WTC11 (cell line): ENCODE measurements around the gene TGM1. TPM values are rescaled to one million over a fixed set of nuclear protein-coding genes. Genes with fewer than 3 reads are reported as not detected.
A peak's percentile ranks its signal among the peaks of the same experiment; 100 is the strongest.

ENCODE experiments used
- ATAC-seq: fragments of 200-7000 bp; cut with Tn5 transposase; 2 replicates; pipeline ENCODE4 v1.10.0; 2021; ENCODE audit warnings: mild to moderate bottlenecking, moderate library complexity
- CTCF ChIA-PET: fragments of 300-600 bp; sonication (Branson Sonifier 250); formaldehyde crosslinking; loops from one replicate; lab custom pipeline; 2021; ENCODE audit warnings: antibody characterized with exemption; lab: Charles Lee
- POLR2A ChIA-PET: fragments of 350-600 bp; sonication (Branson Sonifier 250); formaldehyde crosslinking; loops from one replicate; lab custom pipeline; 2021; ENCODE audit warnings: antibody characterized with exemption; lab: Charles Lee
- DNase-seq: peaks from one replicate; pipeline ENCODE4 v3.0.0; 2021; ENCODE audit warnings: low spot score
- H3K27ac Mint-ChIP-seq: 2 replicates; pipeline ENCODE4 v1.8.0; 2021; ENCODE audit warnings: mixed read lengths
- H3K27me3 Mint-ChIP-seq: 2 replicates; pipeline ENCODE4 v1.8.0; 2021; ENCODE audit warnings: low read depth, mild to moderate bottlenecking, moderate library complexity, mixed read lengths
- H3K36me3 Mint-ChIP-seq: 2 replicates; pipeline ENCODE4 v1.8.0; 2021; ENCODE audit warnings: mixed read lengths
- H3K4me1 Mint-ChIP-seq: 2 replicates; pipeline ENCODE4 v1.8.0; 2022; ENCODE audit warnings: mixed read lengths
- H3K4me3 Mint-ChIP-seq: 2 replicates; pipeline ENCODE4 v1.8.0; 2021; ENCODE audit warnings: mild to moderate bottlenecking, moderate library complexity, mixed read lengths
- H3K9me3 Mint-ChIP-seq: 2 replicates; pipeline ENCODE4 v1.8.0; 2021; ENCODE audit warnings: mixed read lengths
- CREB1 ChIP-seq: sonication (generic); formaldehyde crosslinking; IDR thresholded peaks from 2 replicates; pipeline ENCODE4 v1.8.0; 2023; ENCODE audit warnings: mild to moderate bottlenecking, missing genetic modification reagents
- ESRRA ChIP-seq: sonication (generic); formaldehyde crosslinking; IDR thresholded peaks from 2 replicates; pipeline ENCODE4 v1.8.1; 2022; ENCODE audit warnings: mild to moderate bottlenecking, missing genetic modification reagents, borderline replicate concordance
- ETV6 ChIP-seq: sonication (generic); formaldehyde crosslinking; IDR thresholded peaks from 2 replicates; pipeline ENCODE4 v1.8.1; 2022; ENCODE audit warnings: mild to moderate bottlenecking, missing genetic modification reagents
- JUN ChIP-seq: sonication (generic); formaldehyde crosslinking; IDR thresholded peaks from 2 replicates; pipeline ENCODE4 v1.8.0; 2023; ENCODE audit warnings: mild to moderate bottlenecking, missing genetic modification reagents
- KAT7 ChIP-seq: sonication (generic); formaldehyde crosslinking; IDR thresholded peaks from 2 replicates; pipeline ENCODE4 v1.8.1; 2023; ENCODE audit warnings: missing genetic modification reagents, mild to moderate bottlenecking, borderline replicate concordance
- RELA ChIP-seq: sonication (generic); formaldehyde crosslinking; IDR thresholded peaks from 2 replicates; pipeline ENCODE4 v1.8.1; 2022; ENCODE audit warnings: missing genetic modification reagents, mild to moderate bottlenecking, borderline replicate concordance
- RORB ChIP-seq: fragments of 250-450 bp; sonication (Bioruptor Pico); IDR thresholded peaks from 2 replicates; pipeline ENCODE4 v1.9.0; 2021; ENCODE audit warnings: mild to moderate bottlenecking
- SMAD3 ChIP-seq: sonication (generic); formaldehyde crosslinking; IDR thresholded peaks from 2 replicates; pipeline ENCODE4 v1.8.0; 2022; ENCODE audit warnings: missing genetic modification reagents, mild to moderate bottlenecking, borderline replicate concordance
- SP1 ChIP-seq: sonication (generic); formaldehyde crosslinking; conservative IDR thresholded peaks from 2 replicates; pipeline ENCODE4 v1.8.1; 2022; ENCODE audit warnings: missing genetic modification reagents
- TP53 ChIP-seq: sonication (generic); formaldehyde crosslinking; IDR thresholded peaks from 2 replicates; pipeline ENCODE4 v1.8.1; 2023; ENCODE audit warnings: mild to moderate bottlenecking, missing genetic modification reagents
- ZNF138 ChIP-seq: sonication (generic); formaldehyde crosslinking; conservative IDR thresholded peaks from 2 replicates; pipeline ENCODE4 v1.8.1; 2022; ENCODE audit warnings: mild to moderate bottlenecking, moderate library complexity, missing genetic modification reagents
- ZNF232 ChIP-seq: sonication (generic); formaldehyde crosslinking; IDR thresholded peaks from 2 replicates; pipeline ENCODE4 v1.8.0; 2022; ENCODE audit warnings: mild to moderate bottlenecking, missing genetic modification reagents
- ZNF317 ChIP-seq: sonication (generic); formaldehyde crosslinking; IDR thresholded peaks from 2 replicates; pipeline ENCODE4 v1.8.1; 2023; ENCODE audit warnings: low read depth, mild to moderate bottlenecking, moderate library complexity, missing genetic modification reagents, borderline replicate concordance
- ZNF396 ChIP-seq: fragments of 250-450 bp; sonication (Bioruptor Pico); IDR thresholded peaks from 2 replicates; pipeline ENCODE4 v1.8.0; 2021; ENCODE audit warnings: mild to moderate bottlenecking, moderate library complexity, borderline replicate concordance
- total RNA-seq: library from RNA; stranded (reverse); gene quantifications from 3 replicates; pipeline ENCODE4 v1.2.3, GENCODE V29; 2021
- TF ChIP-seq, protein P1 (sequence below): sonication (generic); formaldehyde crosslinking; IDR thresholded peaks from 2 replicates; pipeline ENCODE4 v1.8.0; 2023; ENCODE audit warnings: mild to moderate bottlenecking, missing genetic modification reagents
- TF ChIP-seq, protein P2 (sequence below): sonication (generic); formaldehyde crosslinking; IDR thresholded peaks from 2 replicates; pipeline ENCODE4 v1.8.0; 2022; ENCODE audit warnings: mild to moderate bottlenecking, missing genetic modification reagents
- TF ChIP-seq, protein P3 (sequence below): sonication (generic); formaldehyde crosslinking; IDR thresholded peaks from 2 replicates; pipeline ENCODE4 v1.8.1; 2023; ENCODE audit warnings: mild to moderate bottlenecking, missing genetic modification reagents, moderate library complexity
- TF ChIP-seq, protein P4 (sequence below): fragments of 250-450 bp; sonication (Bioruptor Pico); IDR thresholded peaks from 2 replicates; pipeline ENCODE4 v1.8.0; 2021; ENCODE audit warnings: mild to moderate bottlenecking
- TF ChIP-seq, protein P5 (sequence below): fragments of 250-450 bp; sonication (Bioruptor Pico); IDR thresholded peaks from 2 replicates; pipeline ENCODE4 v2.1.2; 2022; ENCODE audit warnings: mild to moderate bottlenecking, moderate library complexity
- TF ChIP-seq, protein P6 (sequence below): sonication (generic); formaldehyde crosslinking; IDR thresholded peaks from 2 replicates; pipeline ENCODE4 v1.8.1; 2023; ENCODE audit warnings: mild to moderate bottlenecking, missing genetic modification reagents, borderline replicate concordance
- TF ChIP-seq, protein P7 (sequence below): sonication (generic); formaldehyde crosslinking; IDR thresholded peaks from 2 replicates; pipeline ENCODE4 v1.8.0; 2023; ENCODE audit warnings: missing genetic modification reagents

The TGM1 gene
- total RNA-seq, 1 experiment from 2014 or later = 5.2 TPM

DNA sequence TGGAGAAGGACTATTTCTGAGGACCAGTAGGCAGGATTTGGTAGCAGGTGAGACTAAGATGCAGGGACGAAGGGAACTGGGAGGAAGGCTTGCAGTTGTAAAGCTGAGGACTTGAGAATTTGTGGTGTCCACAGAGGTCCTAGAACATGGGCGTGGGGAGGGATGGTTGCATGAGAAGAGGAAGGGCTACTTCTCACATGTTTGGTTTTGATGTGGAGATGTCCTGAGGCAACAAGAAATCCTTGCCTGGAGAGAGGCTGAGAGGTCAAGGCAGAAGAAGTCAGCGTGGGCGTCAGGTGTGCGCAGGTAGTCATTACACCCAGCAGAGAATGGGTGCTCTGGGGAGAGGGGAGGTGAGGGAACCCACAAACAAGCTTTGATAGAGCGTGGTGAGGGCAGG lies 14.1 kb upstream of the TGM1 start:
- Mint-ChIP-seq H3K4me1 (peaks cover 12% of the 10 kb centered on the region), H3K27me3 (no peaks in the 10 kb centered on the region), H3K9me3 (no peaks in the 10 kb centered on the region), H3K27ac (no peak overlapping the region), H3K36me3 (no peaks in the 10 kb centered on the region), H3K4me3 (no peak overlapping the region)
- ChIA-PET CTCF (interaction anchor here (1.3 to 3.9 kb wide), 3 partner anchors 20 to 35 kb away, joined by 4 to 28 read pairs (median 12); partner anchors contain the start of genes DHRS1, NOP9 and TINF2), POLR2A (no interaction called here)
- TF ChIP-seq RELA (CRISPR knock-in tag) (no peak), ZNF396 (CRISPR knock-in tag) (no peak), CREB1 (no peak), ZNF317 (CRISPR knock-in tag) (no peak), SMAD3 (CRISPR knock-in tag) (no peak)
- DNase-seq (no peak), ATAC-seq (no peak)

DNA sequence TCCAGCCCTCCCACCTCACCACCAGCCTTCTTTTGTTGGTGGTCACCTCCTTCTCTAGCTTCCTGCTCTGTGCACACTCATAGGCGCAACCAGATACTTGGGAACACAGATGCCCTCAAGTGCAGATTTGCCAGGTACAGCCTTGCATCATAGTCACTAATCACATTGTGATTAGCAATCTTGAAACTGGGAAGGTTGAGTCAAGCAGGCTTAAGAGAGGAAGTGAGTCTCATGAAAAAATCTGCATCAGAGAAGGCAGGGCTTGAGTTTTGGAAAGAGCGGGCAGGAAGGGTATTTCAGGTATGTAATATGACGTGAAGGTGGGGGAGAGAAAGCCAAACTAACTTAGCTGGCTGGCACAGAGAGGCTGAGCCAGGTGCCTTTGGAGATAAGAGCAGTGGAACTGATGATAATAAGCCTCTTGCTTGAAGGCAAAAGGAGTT lies 11.1 kb upstream of the TGM1 start:
- H3K9me3 Mint-ChIP-seq = no peaks in the 10 kb centered on the region
- POLR2A ChIA-PET = interaction anchor here (1.0 kb wide), 1 partner anchor 32 kb away, joined by 3 read pairs; the partner anchor contains the start of gene TINF2
- no peaks in the 10 kb centered on the region for H3K27me3 Mint-ChIP-seq
- no peaks in the 10 kb centered on the region for H3K36me3 Mint-ChIP-seq
- DNase-seq (no peak), ATAC-seq (no peak)
- H3K27ac Mint-ChIP-seq = peak overlapping the region; percentile 52
- peaks cover 16% of the 10 kb centered on the region for H3K4me1 Mint-ChIP-seq
- CTCF ChIA-PET = interaction anchor here (0.8 to 3.9 kb wide), 9 partner anchors 9 to 157 kb away, joined by 3 to 28 read pairs (median 5); partner anchors contain the start of genes CIDEB, DHRS1, MDP1 and NOP9
- 0 out of 2 replicates have a peak overlapping the region, but pooled peaks have one; percentile 6 for H3K4me3 Mint-ChIP-seq
- TF ChIP-seq RORB = no peak
- TF ChIP-seq TP53 (CRISPR knock-in tag) = no peak
- no peak for TF ChIP-seq ZNF138
- TF ChIP-seq, protein P1, sequence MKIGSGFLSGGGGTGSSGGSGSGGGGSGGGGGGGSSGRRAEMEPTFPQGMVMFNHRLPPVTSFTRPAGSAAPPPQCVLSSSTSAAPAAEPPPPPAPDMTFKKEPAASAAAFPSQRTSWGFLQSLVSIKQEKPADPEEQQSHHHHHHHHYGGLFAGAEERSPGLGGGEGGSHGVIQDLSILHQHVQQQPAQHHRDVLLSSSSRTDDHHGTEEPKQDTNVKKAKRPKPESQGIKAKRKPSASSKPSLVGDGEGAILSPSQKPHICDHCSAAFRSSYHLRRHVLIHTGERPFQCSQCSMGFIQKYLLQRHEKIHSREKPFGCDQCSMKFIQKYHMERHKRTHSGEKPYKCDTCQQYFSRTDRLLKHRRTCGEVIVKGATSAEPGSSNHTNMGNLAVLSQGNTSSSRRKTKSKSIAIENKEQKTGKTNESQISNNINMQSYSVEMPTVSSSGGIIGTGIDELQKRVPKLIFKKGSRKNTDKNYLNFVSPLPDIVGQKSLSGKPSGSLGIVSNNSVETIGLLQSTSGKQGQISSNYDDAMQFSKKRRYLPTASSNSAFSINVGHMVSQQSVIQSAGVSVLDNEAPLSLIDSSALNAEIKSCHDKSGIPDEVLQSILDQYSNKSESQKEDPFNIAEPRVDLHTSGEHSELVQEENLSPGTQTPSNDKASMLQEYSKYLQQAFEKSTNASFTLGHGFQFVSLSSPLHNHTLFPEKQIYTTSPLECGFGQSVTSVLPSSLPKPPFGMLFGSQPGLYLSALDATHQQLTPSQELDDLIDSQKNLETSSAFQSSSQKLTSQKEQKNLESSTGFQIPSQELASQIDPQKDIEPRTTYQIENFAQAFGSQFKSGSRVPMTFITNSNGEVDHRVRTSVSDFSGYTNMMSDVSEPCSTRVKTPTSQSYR = no peak
- TF ChIP-seq ZNF232 = no peak
- no peak for TF ChIP-seq SP1 (CRISPR knock-in tag)
- TF ChIP-seq, protein P2, sequence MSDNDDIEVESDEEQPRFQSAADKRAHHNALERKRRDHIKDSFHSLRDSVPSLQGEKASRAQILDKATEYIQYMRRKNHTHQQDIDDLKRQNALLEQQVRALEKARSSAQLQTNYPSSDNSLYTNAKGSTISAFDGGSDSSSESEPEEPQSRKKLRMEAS (CRISPR knock-in tag) = no peak
- TF ChIP-seq, protein P3, sequence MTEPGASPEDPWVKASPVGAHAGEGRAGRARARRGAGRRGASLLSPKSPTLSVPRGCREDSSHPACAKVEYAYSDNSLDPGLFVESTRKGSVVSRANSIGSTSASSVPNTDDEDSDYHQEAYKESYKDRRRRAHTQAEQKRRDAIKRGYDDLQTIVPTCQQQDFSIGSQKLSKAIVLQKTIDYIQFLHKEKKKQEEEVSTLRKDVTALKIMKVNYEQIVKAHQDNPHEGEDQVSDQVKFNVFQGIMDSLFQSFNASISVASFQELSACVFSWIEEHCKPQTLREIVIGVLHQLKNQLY (CRISPR knock-in tag) = no peak
- TF ChIP-seq ETV6 (CRISPR knock-in tag) = no peak
- TF ChIP-seq, protein P4, sequence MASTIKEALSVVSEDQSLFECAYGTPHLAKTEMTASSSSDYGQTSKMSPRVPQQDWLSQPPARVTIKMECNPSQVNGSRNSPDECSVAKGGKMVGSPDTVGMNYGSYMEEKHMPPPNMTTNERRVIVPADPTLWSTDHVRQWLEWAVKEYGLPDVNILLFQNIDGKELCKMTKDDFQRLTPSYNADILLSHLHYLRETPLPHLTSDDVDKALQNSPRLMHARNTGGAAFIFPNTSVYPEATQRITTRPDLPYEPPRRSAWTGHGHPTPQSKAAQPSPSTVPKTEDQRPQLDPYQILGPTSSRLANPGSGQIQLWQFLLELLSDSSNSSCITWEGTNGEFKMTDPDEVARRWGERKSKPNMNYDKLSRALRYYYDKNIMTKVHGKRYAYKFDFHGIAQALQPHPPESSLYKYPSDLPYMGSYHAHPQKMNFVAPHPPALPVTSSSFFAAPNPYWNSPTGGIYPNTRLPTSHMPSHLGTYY = no peak
- no peak for TF ChIP-seq JUN

DNA sequence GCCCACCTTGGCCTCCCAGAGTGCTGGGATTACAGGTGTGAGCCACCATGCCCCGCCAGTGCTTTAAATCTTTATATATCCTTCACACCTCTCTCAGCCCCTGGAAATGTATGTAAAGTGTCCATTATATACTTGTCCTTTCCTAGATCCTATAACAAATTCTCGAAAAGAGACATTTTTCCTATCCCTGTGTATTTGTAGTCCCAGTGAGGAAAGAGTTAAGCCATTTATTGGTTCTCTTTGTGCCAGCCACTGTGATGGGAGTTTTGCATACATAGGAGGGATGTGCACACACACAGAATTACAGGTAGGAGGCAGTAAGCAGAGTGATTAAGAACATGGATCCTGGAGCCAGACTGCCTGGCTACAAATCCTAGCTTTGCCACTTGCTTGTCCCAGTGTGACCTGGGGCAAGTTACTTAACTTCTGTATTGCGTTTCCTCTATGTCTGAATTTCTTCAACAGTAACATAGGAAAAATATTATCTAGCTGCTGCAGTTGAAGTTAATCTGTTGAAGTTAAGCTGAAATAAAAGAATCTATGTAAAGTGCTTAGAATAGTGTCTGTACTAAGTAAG lies 10.5 kb upstream of the TGM1 start:
- no peak for DNase-seq
- Mint-ChIP-seq H3K4me1 (peaks cover 16% of the 10 kb centered on the region), H3K27me3 (no peaks in the 10 kb centered on the region), H3K9me3 (no peaks in the 10 kb centered on the region), H3K36me3 (no peaks in the 10 kb centered on the region), H3K4me3 (peak overlapping the region; percentile 18; the same call in 1 of the 2 replicates), H3K27ac (no peak overlapping the region)
- no peak for ATAC-seq
- CTCF ChIA-PET = interaction anchor here (0.8 to 3.9 kb wide), 8 partner anchors 9 to 158 kb away, joined by 3 to 28 read pairs (median 4); partner anchors contain the start of genes CIDEB, DHRS1, NOP9 and TINF2
- POLR2A ChIA-PET = interaction anchor here (1.0 kb wide), 1 partner anchor 31 kb away, joined by 3 read pairs; the partner anchor contains the start of gene TINF2
- TF ChIP-seq CREB1 (no peak), RELA (CRISPR knock-in tag) (no peak), ESRRA (CRISPR knock-in tag) (no peak), KAT7 (CRISPR knock-in tag) (no peak)
- TF ChIP-seq, protein P5, sequence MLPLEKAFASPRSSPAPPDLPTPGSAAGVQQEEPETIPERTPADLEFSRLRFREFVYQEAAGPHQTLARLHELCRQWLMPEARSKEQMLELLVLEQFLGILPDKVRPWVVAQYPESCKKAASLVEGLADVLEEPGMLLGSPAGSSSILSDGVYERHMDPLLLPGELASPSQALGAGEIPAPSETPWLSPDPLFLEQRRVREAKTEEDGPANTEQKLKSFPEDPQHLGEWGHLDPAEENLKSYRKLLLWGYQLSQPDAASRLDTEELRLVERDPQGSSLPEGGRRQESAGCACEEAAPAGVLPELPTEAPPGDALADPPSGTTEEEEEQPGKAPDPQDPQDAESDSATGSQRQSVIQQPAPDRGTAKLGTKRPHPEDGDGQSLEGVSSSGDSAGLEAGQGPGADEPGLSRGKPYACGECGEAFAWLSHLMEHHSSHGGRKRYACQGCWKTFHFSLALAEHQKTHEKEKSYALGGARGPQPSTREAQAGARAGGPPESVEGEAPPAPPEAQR (CRISPR knock-in tag) = no peak
- TF ChIP-seq, protein P6, sequence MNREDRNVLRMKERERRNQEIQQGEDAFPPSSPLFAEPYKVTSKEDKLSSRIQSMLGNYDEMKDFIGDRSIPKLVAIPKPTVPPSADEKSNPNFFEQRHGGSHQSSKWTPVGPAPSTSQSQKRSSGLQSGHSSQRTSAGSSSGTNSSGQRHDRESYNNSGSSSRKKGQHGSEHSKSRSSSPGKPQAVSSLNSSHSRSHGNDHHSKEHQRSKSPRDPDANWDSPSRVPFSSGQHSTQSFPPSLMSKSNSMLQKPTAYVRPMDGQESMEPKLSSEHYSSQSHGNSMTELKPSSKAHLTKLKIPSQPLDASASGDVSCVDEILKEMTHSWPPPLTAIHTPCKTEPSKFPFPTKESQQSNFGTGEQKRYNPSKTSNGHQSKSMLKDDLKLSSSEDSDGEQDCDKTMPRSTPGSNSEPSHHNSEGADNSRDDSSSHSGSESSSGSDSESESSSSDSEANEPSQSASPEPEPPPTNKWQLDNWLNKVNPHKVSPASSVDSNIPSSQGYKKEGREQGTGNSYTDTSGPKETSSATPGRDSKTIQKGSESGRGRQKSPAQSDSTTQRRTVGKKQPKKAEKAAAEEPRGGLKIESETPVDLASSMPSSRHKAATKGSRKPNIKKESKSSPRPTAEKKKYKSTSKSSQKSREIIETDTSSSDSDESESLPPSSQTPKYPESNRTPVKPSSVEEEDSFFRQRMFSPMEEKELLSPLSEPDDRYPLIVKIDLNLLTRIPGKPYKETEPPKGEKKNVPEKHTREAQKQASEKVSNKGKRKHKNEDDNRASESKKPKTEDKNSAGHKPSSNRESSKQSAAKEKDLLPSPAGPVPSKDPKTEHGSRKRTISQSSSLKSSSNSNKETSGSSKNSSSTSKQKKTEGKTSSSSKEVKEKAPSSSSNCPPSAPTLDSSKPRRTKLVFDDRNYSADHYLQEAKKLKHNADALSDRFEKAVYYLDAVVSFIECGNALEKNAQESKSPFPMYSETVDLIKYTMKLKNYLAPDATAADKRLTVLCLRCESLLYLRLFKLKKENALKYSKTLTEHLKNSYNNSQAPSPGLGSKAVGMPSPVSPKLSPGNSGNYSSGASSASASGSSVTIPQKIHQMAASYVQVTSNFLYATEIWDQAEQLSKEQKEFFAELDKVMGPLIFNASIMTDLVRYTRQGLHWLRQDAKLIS (CRISPR knock-in tag) = no peak
- TF ChIP-seq, protein P7, sequence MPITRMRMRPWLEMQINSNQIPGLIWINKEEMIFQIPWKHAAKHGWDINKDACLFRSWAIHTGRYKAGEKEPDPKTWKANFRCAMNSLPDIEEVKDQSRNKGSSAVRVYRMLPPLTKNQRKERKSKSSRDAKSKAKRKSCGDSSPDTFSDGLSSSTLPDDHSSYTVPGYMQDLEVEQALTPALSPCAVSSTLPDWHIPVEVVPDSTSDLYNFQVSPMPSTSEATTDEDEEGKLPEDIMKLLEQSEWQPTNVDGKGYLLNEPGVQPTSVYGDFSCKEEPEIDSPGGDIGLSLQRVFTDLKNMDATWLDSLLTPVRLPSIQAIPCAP (CRISPR knock-in tag) = no peak
